K562 (cell line): Measurements from ENCODE around the gene FASN.

Source experiments
- CTCF ChIP-seq, 3 experiments: IDR thresholded peaks in 2 of 3; conservative IDR thresholded peaks in 1 of 3; 2 replicates each; pipeline ENCODE4 v1.5.1; 2011 to 2012; ENCODE audit warnings: low read length in 3 of 3, mild to moderate bottlenecking in 3 of 3, control low read depth in 2 of 3, improper control_type of control experiment in 1 of 3, inconsistent platforms in 1 of 3, low read depth in 1 of 3, mixed read lengths in 1 of 3, moderate library complexity in 1 of 3; ENCODE audit not compliant: insufficient read depth in 2 of 3
- TF ChIP-seq, protein P1 (sequence below): sonication (generic); formaldehyde crosslinking; IDR thresholded peaks from 2 replicates; pipeline ENCODE4 v1.9.0; 2022; ENCODE audit warnings: mild to moderate bottlenecking, missing genetic modification reagents

GRCh38 chr17:82047379-82047778 lies 50.7 kb downstream of the FASN start:
- TF ChIP-seq, protein P1, sequence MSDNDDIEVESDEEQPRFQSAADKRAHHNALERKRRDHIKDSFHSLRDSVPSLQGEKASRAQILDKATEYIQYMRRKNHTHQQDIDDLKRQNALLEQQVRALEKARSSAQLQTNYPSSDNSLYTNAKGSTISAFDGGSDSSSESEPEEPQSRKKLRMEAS: no peak
- TF ChIP-seq CTCF (IDR thresholded peaks at IDR 0.05 in 2 of 3, conservative IDR thresholded peaks at IDR 0.05 in 1 of 3; ENCODE audit: insufficient read depth in 2 of 3, low read depth in 1 of 3, low read length in 3 of 3): no peak
